HG03159 (cell line): Measurements from ENCODE around the gene PRIM2.
A peak's percentile ranks its signal among the peaks of the same experiment; 100 is the strongest.
"Not testable (repeated sequence)": the region's sequence is repeated elsewhere in the genome, so short reads cannot be mapped to it uniquely, and the experiment has no call there.

Experiments used
- ATAC-seq: cut with Tn5 transposase; IDR thresholded peaks from one replicate; pipeline ENCODE4 v1.9.1; 2021; ENCODE audit warnings: mild to moderate bottlenecking, moderate library complexity; ENCODE audit not compliant: unreplicated experiment

PRIM2 gene

DNA sequence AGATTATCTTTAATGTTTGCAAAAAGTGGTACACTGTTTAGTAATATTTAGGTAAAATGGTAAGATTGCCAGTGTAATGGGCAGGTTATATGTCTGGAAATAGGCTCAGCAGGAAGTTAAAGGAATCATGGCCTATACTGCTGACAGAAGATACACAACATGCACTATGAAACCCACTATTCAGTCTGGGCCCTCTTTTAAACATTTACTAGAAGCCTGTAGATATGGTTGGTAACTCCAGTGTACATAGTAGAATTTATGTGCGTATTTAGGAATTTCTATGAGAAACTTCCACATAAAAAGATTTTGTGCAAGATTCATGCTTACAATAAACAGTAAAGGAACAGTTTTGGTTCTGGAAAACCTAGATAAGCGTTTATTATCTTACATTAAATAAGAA is 178.8 kb downstream of the PRIM2 start:
- ATAC-seq: not testable (repeated sequence)

DNA sequence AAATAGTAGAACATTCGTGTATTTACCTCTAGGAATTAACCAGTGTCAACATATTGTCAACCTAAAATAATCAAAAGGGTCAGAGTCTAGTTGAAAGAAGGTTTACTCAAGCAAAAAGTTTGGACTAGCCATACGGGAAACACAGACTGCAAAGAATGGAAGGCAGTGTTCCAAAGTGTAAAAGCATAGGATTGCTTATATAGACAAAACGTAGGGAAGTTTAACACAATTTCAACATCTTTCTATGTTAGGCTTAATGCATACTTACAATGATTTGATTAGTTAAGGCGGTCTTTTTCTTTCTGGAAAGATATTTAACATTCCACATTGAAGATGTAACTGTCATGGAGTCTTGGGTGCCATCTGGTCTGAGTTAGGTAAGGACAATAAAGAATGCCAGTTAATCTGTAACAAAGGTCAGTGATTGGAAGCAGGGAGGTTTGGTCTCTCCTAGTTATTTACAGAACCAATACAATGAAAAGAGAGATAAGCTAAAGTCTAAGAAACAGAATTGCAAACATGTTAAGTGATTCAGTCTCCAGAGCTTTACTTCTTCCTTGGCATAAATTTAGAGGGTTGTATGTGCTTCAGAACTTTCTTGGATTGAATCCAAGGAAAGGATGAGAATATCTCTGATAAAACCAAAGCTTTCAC is 183.1 kb downstream of the PRIM2 start:
- not testable (repeated sequence) for ATAC-seq

DNA sequence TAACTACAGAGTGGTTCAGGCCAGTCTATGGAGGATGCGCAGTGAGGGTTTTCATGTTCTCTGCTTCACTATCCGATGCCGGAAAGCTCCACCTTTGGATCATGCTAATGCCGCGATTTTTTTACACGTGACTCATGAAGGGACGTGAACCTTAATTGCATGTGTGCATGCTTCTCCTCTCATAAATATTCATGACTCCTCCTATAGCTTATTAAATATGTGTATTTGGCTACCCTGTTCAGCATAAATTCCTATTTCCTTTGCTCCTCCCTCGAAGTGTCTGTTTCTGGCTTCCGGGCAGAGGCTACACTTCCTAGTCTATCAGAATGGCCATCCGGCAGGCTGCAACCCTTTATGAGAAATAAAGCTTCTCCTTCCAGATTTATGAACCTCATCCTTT is 185.0 kb downstream of the PRIM2 start:
- not testable (repeated sequence) for ATAC-seq

DNA sequence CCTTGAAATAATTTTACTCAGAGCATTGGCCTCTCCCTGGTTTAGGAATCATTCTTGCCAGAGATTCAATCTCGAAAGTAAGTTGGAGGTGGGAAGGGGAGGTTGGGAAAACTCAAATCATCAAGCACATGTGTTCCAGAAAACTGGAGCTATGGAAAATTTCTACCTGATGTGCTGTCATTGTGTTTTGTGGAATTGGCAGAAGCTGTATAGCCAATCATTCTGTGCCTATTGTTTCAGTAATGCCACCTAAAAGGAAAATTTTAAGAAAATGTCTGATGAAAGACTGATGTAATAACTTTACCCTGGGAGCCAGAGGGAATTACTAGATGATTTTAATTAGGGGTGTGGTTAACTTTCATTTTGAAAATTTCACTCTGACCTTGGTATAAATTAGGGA is 187.8 kb downstream of the PRIM2 start:
- ATAC-seq: not testable (repeated sequence)

DNA sequence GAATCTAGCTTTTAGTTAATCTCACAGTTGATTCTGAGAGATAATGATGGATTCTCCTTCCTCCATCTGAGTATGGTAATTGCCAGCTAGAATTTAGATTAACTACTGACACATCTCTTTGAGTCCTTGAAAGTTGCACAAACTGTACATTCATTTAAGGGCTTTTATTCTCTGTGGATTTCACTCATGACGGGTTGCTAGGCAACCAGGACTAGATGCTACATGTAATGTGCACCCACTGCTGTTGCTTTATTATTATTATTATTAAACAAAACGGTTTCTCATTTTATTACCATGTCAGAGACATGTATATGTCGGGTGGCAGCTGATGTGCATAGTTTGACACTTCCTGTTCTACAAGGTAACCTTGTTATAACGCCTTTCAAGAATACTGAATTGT is 193.0 kb downstream of the PRIM2 start:
- ATAC-seq: not testable (repeated sequence)

DNA sequence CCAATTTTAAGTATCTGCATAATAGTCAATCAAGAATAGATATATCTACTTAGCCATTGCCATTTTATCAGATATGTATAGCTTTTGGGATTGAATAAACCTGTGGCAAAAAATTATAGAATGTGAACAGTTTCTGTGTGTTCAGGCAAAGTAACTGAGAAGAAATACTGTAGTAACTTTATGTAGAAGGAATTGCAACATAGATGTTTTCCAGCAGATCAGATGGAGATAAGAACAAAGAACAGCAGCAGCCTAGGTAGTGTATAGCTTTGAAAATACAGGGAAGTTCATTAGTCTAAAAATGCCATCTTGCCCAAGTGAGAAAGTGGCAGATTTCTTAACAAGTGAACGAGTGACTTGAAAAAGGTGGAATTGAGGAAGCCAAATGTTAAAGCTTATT is 197.7 kb downstream of the PRIM2 start:
- ATAC-seq: not testable (repeated sequence)

DNA sequence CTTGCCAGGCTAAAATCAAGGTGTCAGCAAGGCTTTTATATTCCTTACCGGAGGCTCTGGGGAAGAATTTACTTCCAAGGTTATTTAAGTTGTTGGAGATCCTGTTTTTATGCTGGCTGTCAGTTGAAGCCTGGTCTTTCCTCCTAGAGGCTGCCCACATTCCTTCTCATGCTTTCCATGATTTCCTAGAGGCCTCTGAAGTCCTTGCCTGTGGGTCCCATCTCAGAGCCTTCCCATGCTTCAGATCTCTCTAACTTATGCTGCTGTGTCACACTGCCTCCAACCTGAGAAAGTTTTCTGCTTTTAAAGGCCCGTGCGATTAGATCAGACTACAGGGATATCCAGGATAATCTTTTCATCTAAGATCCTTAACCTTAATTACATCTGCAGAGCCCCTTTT is 198.4 kb downstream of the PRIM2 start:
- ATAC-seq: not testable (repeated sequence)

DNA sequence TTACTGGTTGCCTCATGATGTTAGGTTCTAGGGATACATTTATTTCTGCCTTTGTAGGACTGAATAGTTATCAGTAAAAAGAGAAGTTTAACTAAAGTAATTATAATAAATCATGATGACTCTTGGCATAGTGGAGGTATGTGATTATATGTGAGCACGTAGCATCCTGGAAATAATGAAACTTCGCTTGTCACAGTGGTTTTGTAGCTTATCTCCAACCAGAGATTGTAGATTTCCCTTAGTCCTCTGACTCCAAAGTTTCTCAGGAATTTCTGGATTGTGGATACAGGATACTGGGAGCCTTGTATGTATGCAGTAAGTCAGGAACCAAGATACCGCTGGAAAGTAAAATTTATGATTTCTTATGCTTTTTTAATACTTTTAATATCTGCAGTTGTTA is 199.3 kb downstream of the PRIM2 start:
- not testable (repeated sequence) for ATAC-seq

DNA sequence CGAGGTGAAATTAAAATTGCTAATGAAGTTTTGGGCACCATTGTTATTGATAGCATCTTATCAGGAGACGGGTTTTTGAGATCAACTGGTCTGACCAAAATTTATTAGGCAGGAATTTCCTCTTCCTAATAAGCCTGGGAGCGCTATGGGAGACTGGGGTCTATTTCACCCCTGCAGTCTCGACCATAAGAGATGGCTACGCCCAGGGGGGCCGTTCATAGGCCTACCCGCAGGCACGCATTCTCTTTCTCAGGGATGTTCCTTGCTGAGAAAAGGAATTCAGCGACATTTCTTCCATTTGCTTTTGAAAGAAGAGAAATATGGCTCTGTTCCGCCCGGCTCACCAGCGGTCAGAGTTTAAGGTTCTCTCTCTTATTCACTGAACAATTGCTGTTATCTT is 201.8 kb downstream of the PRIM2 start:
- ATAC-seq: not testable (repeated sequence)

DNA sequence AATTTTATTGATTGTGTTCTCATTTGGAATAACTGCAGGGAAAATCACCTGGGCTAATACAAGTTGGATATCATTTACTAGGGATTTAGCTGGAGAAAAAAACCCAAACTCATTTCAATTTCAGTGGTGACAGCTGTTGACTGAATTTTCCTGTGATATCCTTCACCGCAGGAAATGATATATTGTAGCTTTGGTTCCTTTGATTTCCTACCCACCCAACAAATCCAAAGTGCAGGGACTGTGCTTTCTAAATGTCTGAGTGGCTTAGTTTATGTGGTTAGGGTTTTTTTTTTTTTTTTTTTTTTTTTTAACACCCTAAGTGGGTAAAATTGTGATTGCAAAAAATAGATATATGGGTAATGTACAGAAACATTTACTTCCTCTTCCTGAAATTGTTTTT is 203.7 kb downstream of the PRIM2 start:
- ATAC-seq: not testable (repeated sequence)

DNA sequence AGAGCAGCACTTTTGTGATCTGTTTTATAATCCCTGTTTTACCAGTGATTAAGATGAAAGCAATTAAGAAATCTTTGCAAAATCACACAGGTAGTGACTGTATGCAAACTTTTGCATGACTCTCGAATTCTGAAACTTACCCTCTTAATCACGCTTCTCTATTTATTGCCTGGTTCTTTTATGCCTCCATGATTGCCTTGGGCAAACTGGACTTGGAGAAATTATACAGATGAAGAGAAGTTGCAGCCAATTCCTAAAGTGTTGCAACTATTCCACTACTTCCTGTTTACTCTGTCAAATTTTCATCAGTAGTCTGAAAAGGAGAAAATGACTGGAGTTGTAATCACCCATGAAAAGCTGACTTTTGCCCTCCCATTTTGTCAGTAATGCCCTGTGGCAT is 205.8 kb downstream of the PRIM2 start:
- ATAC-seq: not testable (repeated sequence)

DNA sequence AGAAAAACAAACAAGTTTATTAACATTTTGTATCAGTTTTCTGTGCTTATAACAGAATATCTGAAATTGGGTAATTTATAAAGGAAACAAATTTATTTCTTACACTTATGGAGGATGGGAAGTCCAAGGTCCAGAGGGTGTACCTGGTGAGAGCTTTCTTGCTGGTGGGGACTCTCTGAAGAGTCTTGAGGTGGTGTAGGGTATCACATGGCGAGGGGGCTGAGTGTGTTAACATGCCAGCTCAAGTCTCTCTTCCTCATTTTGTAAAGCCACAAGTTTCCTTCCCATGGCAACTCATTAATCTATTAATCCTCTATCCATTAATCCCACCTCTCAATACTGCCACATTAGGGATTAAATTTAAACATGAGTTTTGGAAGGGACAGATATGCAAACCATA is 212.3 kb downstream of the PRIM2 start:
- not testable (repeated sequence) for ATAC-seq

DNA sequence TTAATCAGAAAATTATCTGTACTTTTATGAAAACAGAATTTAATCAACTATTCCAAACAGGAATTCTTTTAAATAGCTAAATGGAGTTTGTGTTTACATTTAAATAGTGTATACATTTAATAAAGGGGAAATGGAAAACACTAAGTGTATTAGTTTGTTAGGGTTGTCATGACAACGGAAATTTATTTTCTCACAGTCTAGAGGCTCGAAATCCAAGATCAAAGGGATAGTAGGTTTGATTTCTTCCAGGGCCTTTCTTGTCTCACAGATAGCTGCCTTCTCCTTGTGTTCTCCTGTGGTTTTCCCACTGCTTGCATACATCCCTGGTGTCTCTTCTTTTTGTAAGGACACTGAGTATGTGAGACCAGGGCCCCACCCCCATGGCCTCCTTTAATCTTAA is 215.2 kb downstream of the PRIM2 start:
- ATAC-seq: not testable (repeated sequence)

DNA sequence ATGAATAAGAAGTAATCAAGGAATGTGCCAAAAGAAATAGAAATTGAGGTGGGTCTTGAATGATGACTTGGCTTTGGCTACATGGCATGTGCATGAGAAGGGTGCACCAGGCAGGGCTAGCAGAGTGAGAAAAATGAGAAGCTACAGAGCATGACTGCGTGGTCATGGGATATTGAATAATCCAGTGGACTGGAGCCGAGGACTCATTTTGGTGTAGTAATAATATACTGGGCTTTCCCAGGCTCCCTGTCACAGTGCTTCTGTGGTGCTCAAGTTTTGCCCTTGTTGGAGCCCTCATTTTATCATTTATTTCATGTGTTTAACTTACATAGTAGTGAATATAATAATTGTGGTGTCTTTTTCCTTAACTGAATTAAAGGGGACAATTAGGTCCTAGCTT is 217.7 kb downstream of the PRIM2 start:
- not testable (repeated sequence) for ATAC-seq

DNA sequence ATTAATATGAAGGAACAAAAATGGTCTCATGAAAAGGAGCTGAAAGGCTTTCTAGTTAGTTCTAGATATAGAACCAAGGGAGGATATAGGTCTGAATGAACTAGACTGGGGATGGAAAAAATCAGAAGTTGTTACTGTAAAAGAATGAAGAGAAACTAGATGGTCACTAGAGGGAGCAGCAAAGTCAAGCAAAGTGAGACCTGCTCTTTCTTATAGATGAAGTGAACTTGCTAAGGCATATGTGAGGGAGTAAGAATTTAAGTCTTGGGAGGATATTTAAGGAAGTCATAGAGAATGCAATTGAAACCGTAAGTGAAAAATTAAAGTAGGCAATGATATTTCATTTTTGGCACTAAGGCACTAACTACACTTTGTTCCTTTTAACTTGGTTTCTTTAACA is 218.6 kb downstream of the PRIM2 start:
- peak; percentile 67 for ATAC-seq

DNA sequence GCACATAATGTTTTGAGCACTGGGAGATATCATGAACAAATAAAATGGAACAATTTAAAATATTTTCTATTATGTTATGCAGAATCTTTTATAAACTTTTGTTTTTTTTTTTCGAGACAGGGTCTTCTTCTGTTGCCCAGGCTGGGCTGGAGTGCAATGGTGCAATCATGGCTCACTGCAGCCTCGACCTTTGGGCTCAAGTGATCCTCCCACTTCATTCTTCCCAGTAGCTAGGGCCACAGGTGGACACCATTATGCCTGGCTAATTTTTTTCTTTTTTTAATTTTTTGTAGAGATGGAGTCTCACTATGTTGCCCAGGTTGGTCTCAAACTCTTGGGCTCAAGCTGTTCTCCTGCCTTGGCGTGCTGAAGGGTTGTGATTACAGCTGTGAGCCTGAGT is 220.5 kb downstream of the PRIM2 start:
- not testable (repeated sequence) for ATAC-seq

DNA sequence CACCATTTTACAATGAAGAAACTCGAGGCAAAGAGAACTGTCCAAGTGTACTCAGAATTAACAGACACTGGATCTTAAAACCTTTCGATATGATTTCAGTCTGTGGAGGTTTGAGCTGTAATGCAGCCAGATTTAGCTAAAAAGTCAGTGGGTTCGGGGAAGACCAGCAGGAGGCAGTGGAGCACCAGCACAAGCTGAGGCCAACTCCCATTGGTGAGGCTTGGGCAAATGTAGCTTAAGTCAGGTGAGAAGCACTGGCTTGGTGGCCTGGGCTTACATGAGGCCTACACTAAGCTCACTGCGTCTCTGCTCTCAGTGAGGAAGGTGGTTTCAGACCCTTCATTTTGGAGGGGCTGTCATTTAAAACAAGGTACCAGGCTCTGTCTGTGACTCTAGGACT is 234.5 kb downstream of the PRIM2 start:
- ATAC-seq: not testable (repeated sequence)

DNA sequence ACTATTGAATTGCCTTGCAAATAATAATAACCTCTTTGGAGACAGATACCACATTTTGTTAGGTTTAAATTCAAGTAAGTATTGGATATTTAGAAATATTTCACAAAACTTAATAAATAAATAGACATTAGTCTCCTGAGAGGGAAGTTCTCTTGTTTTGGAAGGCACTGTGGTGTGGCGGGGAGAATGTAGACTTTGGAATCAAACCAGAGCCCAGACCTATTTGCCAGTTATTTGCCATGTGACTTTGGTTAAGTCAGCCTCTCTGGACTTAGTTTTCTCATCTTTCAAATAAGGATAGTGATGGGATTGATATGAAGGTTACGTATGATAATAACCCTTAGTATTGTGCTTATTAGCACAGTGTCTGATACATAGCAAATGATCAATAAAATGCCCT is 240.4 kb downstream of the PRIM2 start:
- not testable (repeated sequence) for ATAC-seq

DNA sequence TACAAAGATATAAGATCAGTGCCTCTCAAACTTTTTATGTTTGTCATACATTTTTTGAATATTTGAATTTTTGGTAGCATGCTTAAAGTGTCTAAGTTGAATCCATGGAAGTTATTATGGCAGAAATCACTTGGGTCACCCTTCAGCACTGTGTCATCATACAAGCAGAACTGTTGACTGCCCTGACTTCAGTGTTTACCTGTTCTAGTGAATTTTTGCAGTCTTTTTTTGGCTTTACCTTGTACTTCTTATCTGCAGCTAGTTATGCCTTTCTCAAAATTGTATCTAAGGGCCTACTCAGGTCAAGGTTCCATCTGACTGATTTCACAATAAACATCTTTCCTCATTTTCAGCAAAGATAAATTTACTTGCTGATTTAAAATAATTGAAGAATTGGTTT is 241.7 kb downstream of the PRIM2 start:
- ATAC-seq: not testable (repeated sequence)

DNA sequence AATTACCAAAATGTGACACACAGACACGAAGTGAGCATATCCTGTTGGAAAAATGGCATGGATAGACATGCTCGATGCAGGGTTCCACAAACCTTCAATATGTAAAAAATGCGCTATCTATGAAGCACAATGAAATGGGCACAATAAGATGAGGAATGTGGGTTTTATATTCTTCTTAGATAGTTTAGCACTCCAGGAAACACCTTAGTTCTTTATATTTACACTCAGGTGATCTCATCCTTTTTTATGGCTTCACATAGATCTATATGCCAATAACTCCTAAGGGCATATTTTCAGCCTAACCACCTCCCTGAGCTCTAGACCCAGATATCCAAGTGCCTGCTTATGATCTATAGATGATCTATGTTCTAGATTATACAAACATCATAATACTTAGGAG is 244.8 kb downstream of the PRIM2 start:
- not testable (repeated sequence) for ATAC-seq

DNA sequence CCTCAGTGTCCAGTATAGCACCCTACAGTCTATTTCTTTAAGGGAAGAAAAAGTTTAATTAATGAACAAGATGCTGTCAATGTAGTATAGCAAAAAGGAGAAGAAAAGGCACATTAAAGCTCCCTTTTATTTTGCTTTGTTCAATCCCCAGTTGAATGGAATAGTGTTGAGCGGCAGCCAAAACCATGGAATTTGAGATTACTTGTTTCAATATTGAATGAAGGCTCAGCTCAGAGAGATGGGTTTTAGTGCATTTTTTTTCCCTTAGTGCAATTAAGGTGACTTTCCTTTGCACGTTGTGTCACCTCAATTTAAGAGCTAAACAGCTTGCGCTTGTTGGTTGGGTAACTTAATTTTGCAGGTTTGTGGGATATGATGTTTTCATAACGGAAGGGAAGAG is 254.7 kb downstream of the PRIM2 start:
- not testable (repeated sequence) for ATAC-seq

DNA sequence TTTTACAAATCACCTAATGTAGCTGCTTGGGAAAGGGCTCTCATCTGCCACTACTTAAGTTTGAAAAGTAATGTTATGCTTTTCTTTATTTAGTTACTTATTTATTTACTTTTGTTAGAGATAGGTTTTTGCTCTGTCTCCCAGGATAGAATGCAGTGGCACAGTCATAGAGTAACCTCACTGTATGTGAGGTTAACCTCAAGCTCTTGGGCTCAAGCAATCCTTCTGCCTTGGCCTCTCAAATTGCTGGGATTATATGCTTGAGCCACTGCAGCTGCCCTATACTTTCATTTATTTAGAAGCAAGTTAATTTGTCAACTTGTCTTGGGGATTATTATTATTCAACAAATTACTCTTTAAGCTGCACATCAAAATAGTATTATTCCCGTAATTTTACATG is 255.4 kb downstream of the PRIM2 start:
- not testable (repeated sequence) for ATAC-seq

DNA sequence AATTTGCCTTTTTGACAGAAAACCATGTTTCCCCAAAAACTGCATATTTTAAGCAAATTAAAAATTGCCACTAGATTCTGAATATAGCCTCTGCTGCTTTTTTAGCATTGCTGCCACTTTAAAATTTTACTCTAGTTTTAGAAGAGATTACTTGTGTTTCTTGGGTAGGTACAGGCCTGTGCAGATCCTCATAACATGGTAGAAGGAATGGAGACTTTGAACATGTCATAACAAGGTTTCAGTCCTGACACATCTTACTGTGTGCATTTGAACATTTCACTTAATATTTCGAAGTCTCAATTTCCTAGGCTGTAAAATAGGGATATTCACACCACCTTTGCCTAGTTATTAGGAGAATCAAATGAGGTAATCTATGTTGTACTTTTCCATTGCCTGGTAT is 259.6 kb downstream of the PRIM2 start:
- not testable (repeated sequence) for ATAC-seq
